Measurements from ENCODE around the gene ZNF442.
A peak's percentile ranks its signal among the peaks of the same experiment; 100 is the strongest.

ZNF442 gene

GRCh38 chr19:12345197-12345596 is 20.3 kb downstream of the ZNF442 start:
- FAIRE-seq = no peak
- no peak for TF ChIP-seq CTCF (IDR thresholded peaks at IDR 0.05; ENCODE audit: insufficient read depth, missing control alignments)
- DNase-seq (ENCODE audit: insufficient read length, low spot score) = no peak

- no peak for TF ChIP-seq CTCF (IDR thresholded peaks at IDR 0.05; ENCODE audit: insufficient read depth, missing control alignments)
Measured at GRCh38 chr19:12333162-12334159, 32.0 kb downstream of the ZNF442 start, which contains the start of gene ZNF563. Gene ZNF563, minus strand, starts transcription at chr19:12333633. Its CDS starts 151 bp downstream, at chr19:12333482.

GRCh38 chr19:12331211-12331941 is 34.1 kb downstream of the ZNF442 start:
- FAIRE-seq (no peak), DNase-seq (ENCODE audit: insufficient read length, low spot score) (no peak)
- no peak for TF ChIP-seq CTCF (IDR thresholded peaks at IDR 0.05; ENCODE audit: insufficient read depth, missing control alignments)

More at GRCh38 chr19:12333162-12334159, 32.0 kb downstream of the ZNF442 start, which contains the start of gene ZNF563:
- FAIRE-seq = peak; percentile 92
- peak; percentile 92 for DNase-seq (ENCODE audit: insufficient read length, low spot score)

- no peak for FAIRE-seq
- no peak for DNase-seq (ENCODE audit: insufficient read length, low spot score)
- no peak for TF ChIP-seq CTCF (IDR thresholded peaks at IDR 0.05; ENCODE audit: insufficient read depth, missing control alignments)
Measured at GRCh38 chr19:12330340-12330739, 35.1 kb downstream of the ZNF442 start.

GRCh38 chr19:12325690-12326089 is 39.8 kb downstream of the ZNF442 start:
- DNase-seq (ENCODE audit: insufficient read length, low spot score) (no peak), FAIRE-seq (peak; percentile 38)
- no peak for TF ChIP-seq CTCF (IDR thresholded peaks at IDR 0.05; ENCODE audit: insufficient read depth, missing control alignments)

- FAIRE-seq (no peak), DNase-seq (ENCODE audit: insufficient read length, low spot score) (no peak)
- no peak for TF ChIP-seq CTCF (IDR thresholded peaks at IDR 0.05; ENCODE audit: insufficient read depth, missing control alignments)
Measured at GRCh38 chr19:12318782-12319413, 46.6 kb downstream of the ZNF442 start.
